HG03139 (cell line): ENCODE results near the gene COL9A3.

Experiments
- ATAC-seq: cut with Tn5 transposase; IDR thresholded peaks from one replicate; pipeline ENCODE4 v1.9.1; 2021; ENCODE audit not compliant: unreplicated experiment

The COL9A3 gene

GRCh38 chr20:62796699-62797491, 20.0 kb upstream of the COL9A3 start:
- ATAC-seq, result no peak

GRCh38 chr20:62797671-62798532, 18.9 kb upstream of the COL9A3 start:
- ATAC-seq, result no peak

- ATAC-seq, result no peak
These were observed 17.8 kb upstream of the COL9A3 start for GRCh38 chr20:62799036-62799435.

- ATAC-seq, result no peak
These were observed 17.4 kb upstream of the COL9A3 start for GRCh38 chr20:62799459-62799858.

- ATAC-seq, result no peak
These were observed 17.0 kb upstream of the COL9A3 start for GRCh38 chr20:62799873-62800272.

- no peak for ATAC-seq
These were observed 16.3 kb upstream of the COL9A3 start for GRCh38 chr20:62800314-62801259.

- no peak for ATAC-seq
These were observed 15.4 kb upstream of the COL9A3 start for GRCh38 chr20:62801284-62802010.

- no peak for ATAC-seq
These were observed 14.7 kb upstream of the COL9A3 start for GRCh38 chr20:62802026-62802712.

GRCh38 chr20:62804021-62804626, 12.7 kb upstream of the COL9A3 start:
- ATAC-seq, result no peak

- no peak for ATAC-seq
These were observed 12.2 kb upstream of the COL9A3 start, which contains the start of gene OGFR for GRCh38 chr20:62804627-62805154. Gene OGFR (plus strand): TSS chr20:62804835. CDS start chr20:62804860, 25 bp downstream.

- no peak for ATAC-seq
These were observed 11.6 kb upstream of the COL9A3 start for GRCh38 chr20:62805155-62805710.

GRCh38 chr20:62805711-62806382, 11.0 kb upstream of the COL9A3 start:
- no peak for ATAC-seq

GRCh38 chr20:62806383-62807050, 10.3 kb upstream of the COL9A3 start:
- no peak for ATAC-seq

GRCh38 chr20:62807444-62808210, 9.2 kb upstream of the COL9A3 start:
- no peak for ATAC-seq

GRCh38 chr20:62808211-62808865, 8.5 kb upstream of the COL9A3 start:
- no peak for ATAC-seq
